WTC11 (cell line): Measurements from ENCODE around the gene REPS2. TPM values are rescaled to one million over a fixed set of nuclear protein-coding genes. Genes with fewer than 3 reads are reported as not detected.

Experiments
- ATAC-seq: fragments of 200-7000 bp; cut with Tn5 transposase; 2 replicates; pipeline ENCODE4 v1.10.0; 2021; ENCODE audit warnings: mild to moderate bottlenecking, moderate library complexity
- CTCF ChIA-PET: fragments of 300-600 bp; sonication (Branson Sonifier 250); formaldehyde crosslinking; loops from one replicate; lab custom pipeline; 2021; ENCODE audit warnings: antibody characterized with exemption; lab: Charles Lee
- POLR2A ChIA-PET: fragments of 350-600 bp; sonication (Branson Sonifier 250); formaldehyde crosslinking; loops from one replicate; lab custom pipeline; 2021; ENCODE audit warnings: antibody characterized with exemption; lab: Charles Lee
- DNase-seq: peaks from one replicate; pipeline ENCODE4 v3.0.0; 2021; ENCODE audit warnings: low spot score
- H3K27ac Mint-ChIP-seq: 2 replicates; pipeline ENCODE4 v1.8.0; 2021; ENCODE audit warnings: mixed read lengths
- H3K27me3 Mint-ChIP-seq: 2 replicates; pipeline ENCODE4 v1.8.0; 2021; ENCODE audit warnings: low read depth, mild to moderate bottlenecking, moderate library complexity, mixed read lengths
- H3K36me3 Mint-ChIP-seq: 2 replicates; pipeline ENCODE4 v1.8.0; 2021; ENCODE audit warnings: mixed read lengths
- H3K4me1 Mint-ChIP-seq: 2 replicates; pipeline ENCODE4 v1.8.0; 2022; ENCODE audit warnings: mixed read lengths
- H3K4me3 Mint-ChIP-seq: 2 replicates; pipeline ENCODE4 v1.8.0; 2021; ENCODE audit warnings: mild to moderate bottlenecking, moderate library complexity, mixed read lengths
- H3K9me3 Mint-ChIP-seq: 2 replicates; pipeline ENCODE4 v1.8.0; 2021; ENCODE audit warnings: mixed read lengths
- ATF1 ChIP-seq: sonication (generic); formaldehyde crosslinking; IDR thresholded peaks from 2 replicates; pipeline ENCODE4 v1.8.1; 2023; ENCODE audit warnings: mild to moderate bottlenecking, moderate library complexity, missing genetic modification reagents
- CBFB ChIP-seq: sonication (generic); formaldehyde crosslinking; IDR thresholded peaks from 2 replicates; pipeline ENCODE4 v1.8.1; 2022; ENCODE audit warnings: mild to moderate bottlenecking, low read depth, missing genetic modification reagents
- CREM ChIP-seq: sonication (generic); formaldehyde crosslinking; IDR thresholded peaks from 2 replicates; pipeline ENCODE4 v1.8.1; 2022; ENCODE audit warnings: mild to moderate bottlenecking, missing genetic modification reagents, moderate library complexity
- E2F5 ChIP-seq: sonication (generic); formaldehyde crosslinking; IDR thresholded peaks from 2 replicates; pipeline ENCODE4 v1.8.1; 2022; ENCODE audit warnings: mild to moderate bottlenecking, moderate library complexity, missing genetic modification reagents
- EMX1 ChIP-seq: fragments of 250-450 bp; sonication (Bioruptor Pico); IDR thresholded peaks from 2 replicates; pipeline ENCODE4 v1.8.0; 2021; ENCODE audit warnings: mild to moderate bottlenecking
- IRF2 ChIP-seq: sonication (generic); formaldehyde crosslinking; IDR thresholded peaks from 2 replicates; pipeline ENCODE4 v1.8.0; 2022; ENCODE audit warnings: low read depth, missing genetic modification reagents, borderline replicate concordance
- JUN ChIP-seq: sonication (generic); formaldehyde crosslinking; IDR thresholded peaks from 2 replicates; pipeline ENCODE4 v1.8.0; 2023; ENCODE audit warnings: mild to moderate bottlenecking, missing genetic modification reagents
- KAT7 ChIP-seq: sonication (generic); formaldehyde crosslinking; IDR thresholded peaks from 2 replicates; pipeline ENCODE4 v1.8.1; 2023; ENCODE audit warnings: missing genetic modification reagents, mild to moderate bottlenecking, borderline replicate concordance
- NR2C2 ChIP-seq: sonication (generic); formaldehyde crosslinking; IDR thresholded peaks from 2 replicates; pipeline ENCODE4 v1.8.0; 2022; ENCODE audit warnings: mild to moderate bottlenecking, missing genetic modification reagents
- NR3C1 ChIP-seq: sonication (generic); formaldehyde crosslinking; conservative IDR thresholded peaks from 2 replicates; pipeline ENCODE4 v1.8.1; 2023; ENCODE audit warnings: low read depth, mild to moderate bottlenecking, missing genetic modification reagents
- RORB ChIP-seq: fragments of 250-450 bp; sonication (Bioruptor Pico); IDR thresholded peaks from 2 replicates; pipeline ENCODE4 v1.9.0; 2021; ENCODE audit warnings: mild to moderate bottlenecking
- SMAD4 ChIP-seq: sonication (generic); formaldehyde crosslinking; IDR thresholded peaks from 2 replicates; pipeline ENCODE4 v1.8.0; 2022; ENCODE audit warnings: mild to moderate bottlenecking, missing genetic modification reagents
- SP1 ChIP-seq: sonication (generic); formaldehyde crosslinking; conservative IDR thresholded peaks from 2 replicates; pipeline ENCODE4 v1.8.1; 2022; ENCODE audit warnings: missing genetic modification reagents
- TP53 ChIP-seq: sonication (generic); formaldehyde crosslinking; IDR thresholded peaks from 2 replicates; pipeline ENCODE4 v1.8.1; 2023; ENCODE audit warnings: mild to moderate bottlenecking, missing genetic modification reagents
- USF2 ChIP-seq: sonication (generic); formaldehyde crosslinking; IDR thresholded peaks from 2 replicates; pipeline ENCODE4 v1.8.1; 2023; ENCODE audit warnings: mild to moderate bottlenecking, missing genetic modification reagents, moderate library complexity
- ZNF232 ChIP-seq: sonication (generic); formaldehyde crosslinking; IDR thresholded peaks from 2 replicates; pipeline ENCODE4 v1.8.0; 2022; ENCODE audit warnings: mild to moderate bottlenecking, missing genetic modification reagents
- ZNF263 ChIP-seq: sonication (generic); formaldehyde crosslinking; IDR thresholded peaks from 2 replicates; pipeline ENCODE4 v1.8.1; 2022; ENCODE audit warnings: low read depth, mild to moderate bottlenecking, moderate library complexity, missing genetic modification reagents
- ZNF416 ChIP-seq: fragments of 250-450 bp; sonication (Bioruptor Pico); IDR thresholded peaks from 2 replicates; pipeline ENCODE4 v1.9.0; 2021; ENCODE audit warnings: mild to moderate bottlenecking, inconsistent platforms
- total RNA-seq: library from RNA; stranded (reverse); gene quantifications from 3 replicates; pipeline ENCODE4 v1.2.3, GENCODE V29; 2021
- TF ChIP-seq, protein P1 (sequence below): sonication (generic); formaldehyde crosslinking; IDR thresholded peaks from 2 replicates; pipeline ENCODE4 v1.8.0; 2023; ENCODE audit warnings: missing genetic modification reagents, mild to moderate bottlenecking, borderline replicate concordance
- TF ChIP-seq, protein P2 (sequence below): sonication (generic); formaldehyde crosslinking; IDR thresholded peaks from 2 replicates; pipeline ENCODE4 v1.8.1; 2023; ENCODE audit warnings: mild to moderate bottlenecking, missing genetic modification reagents
- TF ChIP-seq, protein P3 (sequence below): sonication (generic); formaldehyde crosslinking; IDR thresholded peaks from 2 replicates; pipeline ENCODE4 v1.8.0; 2023; ENCODE audit warnings: missing genetic modification reagents
- TF ChIP-seq, protein P4 (sequence below): sonication (generic); formaldehyde crosslinking; IDR thresholded peaks from 2 replicates; pipeline ENCODE4 v1.8.0; 2022; ENCODE audit warnings: missing genetic modification reagents
- TF ChIP-seq, protein P5 (sequence below): sonication (generic); formaldehyde crosslinking; IDR thresholded peaks from 2 replicates; pipeline ENCODE4 v1.8.1; 2022; ENCODE audit warnings: low read depth, missing genetic modification reagents, borderline replicate concordance

Gene REPS2
- total RNA-seq, 1 experiment from 2014 or later, result 2.2 TPM

DNA sequence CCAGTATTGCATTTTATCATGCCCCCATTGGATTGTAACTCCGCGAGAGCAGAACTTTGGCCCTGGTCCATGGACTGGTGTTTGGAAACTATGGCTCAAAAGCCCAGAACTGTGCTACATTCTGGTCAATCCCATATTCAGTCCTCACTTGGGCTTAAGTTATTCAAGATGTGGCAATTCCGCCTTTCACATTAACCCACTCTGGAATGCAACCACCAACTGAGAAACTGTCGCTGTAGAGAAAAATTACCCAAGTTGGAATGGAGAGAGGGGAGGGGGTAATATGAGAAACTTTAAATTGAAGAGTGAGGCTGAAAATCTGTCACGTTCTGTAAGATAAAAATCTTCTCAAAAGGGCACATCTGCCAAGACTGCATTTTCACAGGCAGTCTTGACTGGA is 239.0 kb downstream of the REPS2 start (continued):
- TF ChIP-seq TP53 (CRISPR knock-in tag) (no peak), E2F5 (no peak), IRF2 (CRISPR knock-in tag) (no peak), CBFB (CRISPR knock-in tag) (no peak), SMAD4 (CRISPR knock-in tag) (no peak), EMX1 (CRISPR knock-in tag) (no peak), KAT7 (CRISPR knock-in tag) (no peak)
- TF ChIP-seq, protein P1, sequence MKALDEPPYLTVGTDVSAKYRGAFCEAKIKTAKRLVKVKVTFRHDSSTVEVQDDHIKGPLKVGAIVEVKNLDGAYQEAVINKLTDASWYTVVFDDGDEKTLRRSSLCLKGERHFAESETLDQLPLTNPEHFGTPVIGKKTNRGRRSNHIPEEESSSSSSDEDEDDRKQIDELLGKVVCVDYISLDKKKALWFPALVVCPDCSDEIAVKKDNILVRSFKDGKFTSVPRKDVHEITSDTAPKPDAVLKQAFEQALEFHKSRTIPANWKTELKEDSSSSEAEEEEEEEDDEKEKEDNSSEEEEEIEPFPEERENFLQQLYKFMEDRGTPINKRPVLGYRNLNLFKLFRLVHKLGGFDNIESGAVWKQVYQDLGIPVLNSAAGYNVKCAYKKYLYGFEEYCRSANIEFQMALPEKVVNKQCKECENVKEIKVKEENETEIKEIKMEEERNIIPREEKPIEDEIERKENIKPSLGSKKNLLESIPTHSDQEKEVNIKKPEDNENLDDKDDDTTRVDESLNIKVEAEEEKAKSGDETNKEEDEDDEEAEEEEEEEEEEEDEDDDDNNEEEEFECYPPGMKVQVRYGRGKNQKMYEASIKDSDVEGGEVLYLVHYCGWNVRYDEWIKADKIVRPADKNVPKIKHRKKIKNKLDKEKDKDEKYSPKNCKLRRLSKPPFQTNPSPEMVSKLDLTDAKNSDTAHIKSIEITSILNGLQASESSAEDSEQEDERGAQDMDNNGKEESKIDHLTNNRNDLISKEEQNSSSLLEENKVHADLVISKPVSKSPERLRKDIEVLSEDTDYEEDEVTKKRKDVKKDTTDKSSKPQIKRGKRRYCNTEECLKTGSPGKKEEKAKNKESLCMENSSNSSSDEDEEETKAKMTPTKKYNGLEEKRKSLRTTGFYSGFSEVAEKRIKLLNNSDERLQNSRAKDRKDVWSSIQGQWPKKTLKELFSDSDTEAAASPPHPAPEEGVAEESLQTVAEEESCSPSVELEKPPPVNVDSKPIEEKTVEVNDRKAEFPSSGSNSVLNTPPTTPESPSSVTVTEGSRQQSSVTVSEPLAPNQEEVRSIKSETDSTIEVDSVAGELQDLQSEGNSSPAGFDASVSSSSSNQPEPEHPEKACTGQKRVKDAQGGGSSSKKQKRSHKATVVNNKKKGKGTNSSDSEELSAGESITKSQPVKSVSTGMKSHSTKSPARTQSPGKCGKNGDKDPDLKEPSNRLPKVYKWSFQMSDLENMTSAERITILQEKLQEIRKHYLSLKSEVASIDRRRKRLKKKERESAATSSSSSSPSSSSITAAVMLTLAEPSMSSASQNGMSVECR (CRISPR knock-in tag), result no peak
- TF ChIP-seq, protein P2, sequence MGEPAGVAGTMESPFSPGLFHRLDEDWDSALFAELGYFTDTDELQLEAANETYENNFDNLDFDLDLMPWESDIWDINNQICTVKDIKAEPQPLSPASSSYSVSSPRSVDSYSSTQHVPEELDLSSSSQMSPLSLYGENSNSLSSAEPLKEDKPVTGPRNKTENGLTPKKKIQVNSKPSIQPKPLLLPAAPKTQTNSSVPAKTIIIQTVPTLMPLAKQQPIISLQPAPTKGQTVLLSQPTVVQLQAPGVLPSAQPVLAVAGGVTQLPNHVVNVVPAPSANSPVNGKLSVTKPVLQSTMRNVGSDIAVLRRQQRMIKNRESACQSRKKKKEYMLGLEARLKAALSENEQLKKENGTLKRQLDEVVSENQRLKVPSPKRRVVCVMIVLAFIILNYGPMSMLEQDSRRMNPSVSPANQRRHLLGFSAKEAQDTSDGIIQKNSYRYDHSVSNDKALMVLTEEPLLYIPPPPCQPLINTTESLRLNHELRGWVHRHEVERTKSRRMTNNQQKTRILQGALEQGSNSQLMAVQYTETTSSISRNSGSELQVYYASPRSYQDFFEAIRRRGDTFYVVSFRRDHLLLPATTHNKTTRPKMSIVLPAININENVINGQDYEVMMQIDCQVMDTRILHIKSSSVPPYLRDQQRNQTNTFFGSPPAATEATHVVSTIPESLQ (CRISPR knock-in tag), result no peak

GRCh38 chrX:17187136-17187756 is 240.8 kb downstream of the REPS2 start:
- Mint-ChIP-seq H3K4me3 (no peak overlapping the region), H3K36me3 (peaks cover 6% of the 10 kb centered on the region; the same call in 1 of the 2 replicates), H3K27me3 (no peaks in the 10 kb centered on the region; the same call in 1 of the 2 replicates), H3K27ac (no peak overlapping the region), H3K9me3 (peaks cover 14% of the 10 kb centered on the region), H3K4me1 (peaks cover 2% of the 10 kb centered on the region; the same call in 1 of the 2 replicates)
- CTCF ChIA-PET, result interaction anchor here (1.3 kb wide), 1 partner anchor 55 kb away, joined by 3 read pairs; no protein-coding TSS in a partner anchor
- DNase-seq (no peak), ATAC-seq (no peak)
- POLR2A ChIA-PET, result no interaction called here
- TF ChIP-seq, protein P3, sequence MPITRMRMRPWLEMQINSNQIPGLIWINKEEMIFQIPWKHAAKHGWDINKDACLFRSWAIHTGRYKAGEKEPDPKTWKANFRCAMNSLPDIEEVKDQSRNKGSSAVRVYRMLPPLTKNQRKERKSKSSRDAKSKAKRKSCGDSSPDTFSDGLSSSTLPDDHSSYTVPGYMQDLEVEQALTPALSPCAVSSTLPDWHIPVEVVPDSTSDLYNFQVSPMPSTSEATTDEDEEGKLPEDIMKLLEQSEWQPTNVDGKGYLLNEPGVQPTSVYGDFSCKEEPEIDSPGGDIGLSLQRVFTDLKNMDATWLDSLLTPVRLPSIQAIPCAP, result no peak
- TF ChIP-seq, protein P4, sequence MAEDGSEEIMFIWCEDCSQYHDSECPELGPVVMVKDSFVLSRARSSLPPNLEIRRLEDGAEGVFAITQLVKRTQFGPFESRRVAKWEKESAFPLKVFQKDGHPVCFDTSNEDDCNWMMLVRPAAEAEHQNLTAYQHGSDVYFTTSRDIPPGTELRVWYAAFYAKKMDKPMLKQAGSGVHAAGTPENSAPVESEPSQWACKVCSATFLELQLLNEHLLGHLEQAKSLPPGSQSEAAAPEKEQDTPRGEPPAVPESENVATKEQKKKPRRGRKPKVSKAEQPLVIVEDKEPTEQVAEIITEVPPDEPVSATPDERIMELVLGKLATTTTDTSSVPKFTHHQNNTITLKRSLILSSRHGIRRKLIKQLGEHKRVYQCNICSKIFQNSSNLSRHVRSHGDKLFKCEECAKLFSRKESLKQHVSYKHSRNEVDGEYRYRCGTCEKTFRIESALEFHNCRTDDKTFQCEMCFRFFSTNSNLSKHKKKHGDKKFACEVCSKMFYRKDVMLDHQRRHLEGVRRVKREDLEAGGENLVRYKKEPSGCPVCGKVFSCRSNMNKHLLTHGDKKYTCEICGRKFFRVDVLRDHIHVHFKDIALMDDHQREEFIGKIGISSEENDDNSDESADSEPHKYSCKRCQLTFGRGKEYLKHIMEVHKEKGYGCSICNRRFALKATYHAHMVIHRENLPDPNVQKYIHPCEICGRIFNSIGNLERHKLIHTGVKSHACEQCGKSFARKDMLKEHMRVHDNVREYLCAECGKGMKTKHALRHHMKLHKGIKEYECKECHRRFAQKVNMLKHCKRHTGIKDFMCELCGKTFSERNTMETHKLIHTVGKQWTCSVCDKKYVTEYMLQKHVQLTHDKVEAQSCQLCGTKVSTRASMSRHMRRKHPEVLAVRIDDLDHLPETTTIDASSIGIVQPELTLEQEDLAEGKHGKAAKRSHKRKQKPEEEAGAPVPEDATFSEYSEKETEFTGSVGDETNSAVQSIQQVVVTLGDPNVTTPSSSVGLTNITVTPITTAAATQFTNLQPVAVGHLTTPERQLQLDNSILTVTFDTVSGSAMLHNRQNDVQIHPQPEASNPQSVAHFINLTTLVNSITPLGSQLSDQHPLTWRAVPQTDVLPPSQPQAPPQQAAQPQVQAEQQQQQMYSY (CRISPR knock-in tag), result no peak
- TF ChIP-seq, protein P5, sequence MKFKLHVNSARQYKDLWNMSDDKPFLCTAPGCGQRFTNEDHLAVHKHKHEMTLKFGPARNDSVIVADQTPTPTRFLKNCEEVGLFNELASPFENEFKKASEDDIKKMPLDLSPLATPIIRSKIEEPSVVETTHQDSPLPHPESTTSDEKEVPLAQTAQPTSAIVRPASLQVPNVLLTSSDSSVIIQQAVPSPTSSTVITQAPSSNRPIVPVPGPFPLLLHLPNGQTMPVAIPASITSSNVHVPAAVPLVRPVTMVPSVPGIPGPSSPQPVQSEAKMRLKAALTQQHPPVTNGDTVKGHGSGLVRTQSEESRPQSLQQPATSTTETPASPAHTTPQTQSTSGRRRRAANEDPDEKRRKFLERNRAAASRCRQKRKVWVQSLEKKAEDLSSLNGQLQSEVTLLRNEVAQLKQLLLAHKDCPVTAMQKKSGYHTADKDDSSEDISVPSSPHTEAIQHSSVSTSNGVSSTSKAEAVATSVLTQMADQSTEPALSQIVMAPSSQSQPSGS (CRISPR knock-in tag), result no peak
- TF ChIP-seq ZNF232 (CRISPR knock-in tag), result no peak
- no peak for TF ChIP-seq RORB (CRISPR knock-in tag)
- TF ChIP-seq SP1 (CRISPR knock-in tag), result no peak
- no peak for TF ChIP-seq JUN (CRISPR knock-in tag)
- no peak for TF ChIP-seq NR2C2
- no peak for TF ChIP-seq ZNF416 (CRISPR knock-in tag)
- no peak for TF ChIP-seq CREM (CRISPR knock-in tag)
- no peak for TF ChIP-seq ATF1 (CRISPR knock-in tag)
- no peak for TF ChIP-seq SMAD4 (CRISPR knock-in tag)
- no peak for TF ChIP-seq USF2 (CRISPR knock-in tag)
- TF ChIP-seq NR3C1 (CRISPR knock-in tag), result no peak
- no peak for TF ChIP-seq ZNF263 (CRISPR knock-in tag)
